Aortic smooth muscle cell (primary cell): Measurements from ENCODE around the gene PTH2. TPM values are rescaled to one million over a fixed set of nuclear protein-coding genes. Genes with fewer than 3 reads are reported as not detected.

ENCODE experiments used
- total RNA-seq: library from RNA; depleted of rRNA; stranded (reverse); fragments of >200 nt; gene quantifications from 2 replicates; pipeline ENCODE4 v1.2.3, GENCODE V29; 2014

Gene PTH2
- not detected in 2 replicates for total RNA-seq

DNA sequence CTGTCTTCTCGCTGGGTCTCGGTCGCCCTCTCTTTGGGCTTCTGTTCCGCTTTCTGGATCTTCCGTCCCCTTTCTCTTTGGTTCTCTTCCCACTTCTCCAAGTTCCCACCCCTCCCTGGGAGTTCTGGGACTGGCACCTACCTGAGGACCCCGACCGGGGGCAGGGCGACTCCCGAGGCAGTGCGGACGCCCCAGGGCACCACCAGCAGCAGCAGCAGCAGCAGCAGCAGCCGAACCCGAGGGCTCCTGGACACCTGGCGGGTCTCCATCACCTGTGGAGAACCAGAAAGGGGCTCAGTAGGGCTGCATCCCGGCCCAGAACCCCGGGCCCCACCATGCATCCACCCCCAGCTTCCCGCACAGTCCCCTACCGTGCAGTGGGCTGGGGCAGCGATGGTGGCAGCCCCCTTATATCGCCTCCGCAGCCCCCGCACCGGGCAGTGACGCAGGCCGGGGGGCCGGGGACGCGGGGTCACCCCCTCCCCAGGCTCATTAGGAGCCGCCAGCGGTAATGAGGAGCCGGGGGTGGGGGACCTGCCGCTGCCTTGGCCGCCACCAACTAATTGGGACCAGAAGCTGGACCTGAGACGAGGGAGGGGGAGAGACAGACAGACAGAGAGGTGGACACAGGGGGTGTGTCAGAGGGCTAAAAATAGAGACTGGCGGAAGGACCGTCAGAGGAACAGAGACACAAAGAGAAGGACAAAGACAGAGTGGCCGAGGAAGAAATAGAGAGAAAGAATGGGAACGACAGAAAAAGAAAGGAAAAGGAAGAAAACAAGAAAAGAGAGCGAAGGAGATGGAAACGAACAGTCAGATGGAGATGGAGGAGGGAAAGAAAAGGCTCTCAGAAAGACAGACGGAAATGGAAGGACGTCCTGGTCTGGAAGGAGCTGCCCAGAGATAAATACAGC is at the start of gene PTH2:
Gene PTH2, minus strand, starts transcription at position 371 of the 914 bp plus-strand sequence. Its CDS starts 102 bp downstream, at position 269.

DNA sequence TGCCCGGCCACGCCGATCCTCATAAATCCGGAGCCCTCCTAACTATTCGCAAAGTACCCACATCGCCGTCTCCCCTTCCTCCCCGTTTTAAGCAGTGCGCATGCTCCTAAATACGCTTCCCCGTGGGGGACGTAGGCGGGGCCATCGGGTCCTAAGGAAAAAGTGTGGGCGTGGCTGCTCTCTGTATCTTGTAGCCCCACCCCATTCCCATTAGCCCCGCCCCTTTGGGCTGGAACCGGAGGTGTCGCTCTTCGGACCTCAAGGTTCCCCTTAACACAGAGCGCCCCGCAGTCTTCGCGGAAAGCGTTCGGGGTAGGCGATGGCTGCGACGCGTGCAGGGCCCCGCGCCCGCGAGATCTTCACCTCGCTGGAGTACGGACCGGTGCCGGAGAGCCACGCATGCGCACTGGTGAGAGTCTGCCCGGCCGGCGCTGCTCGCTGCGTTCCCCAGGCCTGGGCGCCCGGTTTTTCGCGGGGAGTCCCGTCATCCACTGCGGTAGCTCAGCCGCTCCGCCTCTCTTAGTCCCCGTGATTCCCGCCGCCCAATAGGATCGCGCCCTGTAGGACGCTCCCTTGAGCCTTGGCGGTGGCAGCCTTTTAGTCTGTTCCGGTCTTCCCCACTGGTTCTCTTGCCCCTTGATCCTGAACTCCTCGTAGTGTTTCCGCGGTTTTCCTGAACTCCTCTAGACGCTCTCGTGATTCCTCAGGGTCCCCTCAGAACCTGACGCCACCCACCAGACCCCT is 29.9 kb upstream of the PTH2 start, which contains the start of gene ALDH16A1:
Gene ALDH16A1, plus strand, starts transcription at position 213 of the 744 bp plus-strand sequence. Its CDS starts 107 bp downstream, at position 320.

GRCh38 chr19:49451430-49452181 is 28.4 kb upstream of the PTH2 start, which contains the start of gene PIH1D1:
Gene PIH1D1 (minus strand): TSS chr19:49451814. CDS start chr19:49451574, 240 bp downstream.

GRCh38 chr19:49441210-49441959 is 18.1 kb upstream of the PTH2 start, which contains the start of gene SLC17A7:
Gene SLC17A7 (minus strand): TSS chr19:49441527. CDS start chr19:49441379, 148 bp downstream.

DNA sequence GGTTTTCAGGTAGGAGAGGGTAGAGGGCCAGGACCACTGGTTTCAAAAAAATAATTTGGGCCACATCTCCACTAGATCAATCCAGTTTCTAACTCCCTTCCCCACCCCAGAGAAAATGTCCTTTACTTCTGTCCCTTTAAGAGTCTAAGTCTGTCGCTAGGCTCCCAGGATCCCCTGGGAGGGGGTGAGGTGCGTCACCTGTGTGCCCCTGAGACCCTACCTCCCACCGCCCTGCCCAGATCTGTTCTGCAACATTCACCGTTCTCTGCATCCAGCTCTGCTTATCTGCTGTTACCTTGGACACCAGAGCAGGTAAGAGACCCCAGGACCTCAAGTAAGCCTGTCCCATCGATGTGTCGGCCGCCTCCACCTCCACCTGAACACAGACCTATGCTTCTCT is 1.9 kb upstream of the PTH2 start, which contains the start of gene GFY:
Gene GFY, plus strand, starts transcription at position 211 of the 400 bp plus-strand sequence. CDS start 1,043 bp downstream, outside the sequence.

DNA sequence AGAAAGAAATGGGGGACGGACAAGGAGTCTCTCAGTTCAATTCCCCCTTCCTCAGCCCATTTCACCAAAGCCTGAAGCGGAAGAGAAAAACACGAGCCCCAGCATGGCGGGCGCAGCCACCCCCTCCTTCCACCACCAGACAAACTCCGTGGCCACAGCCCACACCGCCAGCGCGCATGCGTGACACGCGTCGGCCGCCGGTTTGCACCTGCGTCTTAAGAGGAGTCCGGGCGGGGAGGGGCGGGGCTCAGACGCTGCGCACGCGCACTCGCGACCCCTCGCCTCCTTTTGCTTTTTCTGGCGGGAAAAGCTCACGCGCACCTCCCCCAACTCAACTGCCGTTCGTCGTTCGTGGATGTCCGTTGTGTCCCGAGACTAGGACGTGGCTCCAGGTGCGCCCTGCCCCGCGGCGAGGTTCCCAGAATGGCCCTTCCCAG is 35.3 kb downstream of the PTH2 start, which contains the start of gene KASH5:
Gene KASH5, plus strand, starts transcription at position 314 of the 437 bp plus-strand sequence. CDS start 2,635 bp downstream, outside the sequence.

Other genes with a start within 250 kb of the PTH2 start
- 0.12 and 0.26 TPM in 2 replicates for gene SLC6A16, start 98.2 kb downstream of the PTH2 start, total RNA-seq
- gene CD37, start 88.0 kb downstream of the PTH2 start, total RNA-seq, result not detected in 2 replicates
- 13.7 and 16.0 TPM in 2 replicates for gene TEAD2, start 61.0 kb downstream of the PTH2 start, total RNA-seq
- not detected in 2 replicates for gene DKKL1, start 59.6 kb downstream of the PTH2 start, total RNA-seq
- not detected in 2 replicates for gene KASH5, start 35.2 kb downstream of the PTH2 start, total RNA-seq
- not detected in 2 replicates for gene GFY, start 1.9 kb upstream of the PTH2 start, total RNA-seq
- under 0.01 and 0.19 TPM in 2 replicates for gene SLC17A7, start 18.1 kb upstream of the PTH2 start, total RNA-seq
- gene PIH1D1, start 28.4 kb upstream of the PTH2 start, total RNA-seq, result 100 and 117 TPM in 2 replicates
- 27.2 and 40.8 TPM in 2 replicates for gene ALDH16A1, start 29.8 kb upstream of the PTH2 start, total RNA-seq
- 3.3 and 5.2 TPM in 2 replicates for gene FLT3LG, start 50.8 kb upstream of the PTH2 start, total RNA-seq
- gene RPL13A, start 64.2 kb upstream of the PTH2 start, total RNA-seq, result 2,656 and 2,860 TPM in 2 replicates
- gene RPS11, start 73.0 kb upstream of the PTH2 start, total RNA-seq, result 2,801 and 3,340 TPM in 2 replicates
- 55.8 and 68.3 TPM in 2 replicates for gene FCGRT, start 89.2 kb upstream of the PTH2 start, total RNA-seq
- 292 and 325 TPM in 2 replicates for gene RCN3, start 104.6 kb upstream of the PTH2 start, total RNA-seq
- 81.4 and 103 TPM in 2 replicates for gene NOSIP, start 157.1 kb upstream of the PTH2 start, total RNA-seq
- gene PRRG2, start 157.9 kb upstream of the PTH2 start, total RNA-seq, result 0.25 and 0.92 TPM in 2 replicates
- 2.1 and 3.0 TPM in 2 replicates for gene PRR12, start 167.7 kb upstream of the PTH2 start, total RNA-seq
- gene RRAS, start 216.7 kb upstream of the PTH2 start, total RNA-seq, result 44.3 and 46.8 TPM in 2 replicates
- gene SCAF1, start 218.8 kb upstream of the PTH2 start, total RNA-seq, result 11.1 and 13.1 TPM in 2 replicates
- 61.1 and 65.4 TPM in 2 replicates for gene IRF3, start 242.4 kb upstream of the PTH2 start, total RNA-seq
- 2.2 and 4.0 TPM in 2 replicates for gene BCL2L12, start 242.5 kb upstream of the PTH2 start, total RNA-seq